ENCODE measurements around the gene LARP1B. TPM values are rescaled to one million over a fixed set of nuclear protein-coding genes. Genes with fewer than 3 reads are reported as not detected.

Gene LARP1B
- total and polyA plus RNA-seq, 9 of the 15 experiments (the other 6 are each of a cell fraction or from before 2014, with no cell fraction given) = 19.2 to 59.7 (median 37.9) TPM

GRCh38 chr4:128247906-128248305, 186.8 kb downstream of the LARP1B start:
- Histone ChIP-seq H4K20me1 (replicated peaks; ENCODE audit: control insufficient read depth, insufficient read depth, low read length) (no peaks in the 10 kb centered on the region), H3K4me2 (ENCODE audit: insufficient read depth, low read length) (no peak overlapping the region), H3K79me2 (ENCODE audit: control insufficient read depth, insufficient read depth, low read length) (no peaks in the 10 kb centered on the region), H3K27ac (ENCODE audit: extremely low read depth, low read depth, low read length) (no peak overlapping the region), H3K9me1 (ENCODE audit: control insufficient read depth, insufficient read depth, low read length) (no peaks in the 10 kb centered on the region), H3K27me3 (ENCODE audit: control insufficient read depth in 2 of 2, insufficient read depth in 2 of 2, low read length in 2 of 2) (no peaks in the 10 kb centered on the region), H3K36me3 (ENCODE audit: control insufficient read depth, insufficient read depth, low read length) (no peaks in the 10 kb centered on the region), H3K4me3 (no peak overlapping the region), H2AFZ (ENCODE audit: low read depth, low read length) (no peak overlapping the region), H3K9ac (ENCODE audit: insufficient read depth in 1 of 2, low read depth in 2 of 2, low read length in 2 of 2) (no peak overlapping the region), H3K4me1 (replicated peaks in 1 of 2; ENCODE audit: control insufficient read depth in 2 of 2, insufficient read depth in 2 of 2, low read length in 2 of 2) (no peaks in the 10 kb centered on the region; a peak in 1 of 5 replicates), H3K9me3 (replicated peaks; ENCODE audit: control insufficient read depth, insufficient read depth, low read depth, low read length) (no peaks in the 10 kb centered on the region; the same call in 1 of the 2 replicates)
- in situ Hi-C loops (cut with MboI) (no loop called here), intact Hi-C loops (cut with micrococcal nuclease) (no loop called here)
- no TSS peak for BruUV-seq (replicated peaks)
- DNase-seq (ENCODE audit: extremely low read depth in 1 of 4, low spot score in 3 of 4) = no peak
- ChIA-PET POLR2A (no interaction called here), CTCF (ENCODE audit: low intra/inter-chr PET ratio) (no interaction called here)
- FAIRE-seq = no peak
- peak; percentile 54 for TF ChIP-seq ZNF280A (IDR thresholded peaks at IDR 0.05; ENCODE audit: low read depth, partially characterized antibody)
- TF ChIP-seq CBX3 (IDR thresholded peaks at IDR 0.05; ENCODE audit: borderline replicate concordance in 1 of 2, low read length in 2 of 2) = 0 out of 3 replicates have a peak, but pooled peaks of 1 of the 2 experiments have one; percentile 25
- TF ChIP-seq, protein P1, sequence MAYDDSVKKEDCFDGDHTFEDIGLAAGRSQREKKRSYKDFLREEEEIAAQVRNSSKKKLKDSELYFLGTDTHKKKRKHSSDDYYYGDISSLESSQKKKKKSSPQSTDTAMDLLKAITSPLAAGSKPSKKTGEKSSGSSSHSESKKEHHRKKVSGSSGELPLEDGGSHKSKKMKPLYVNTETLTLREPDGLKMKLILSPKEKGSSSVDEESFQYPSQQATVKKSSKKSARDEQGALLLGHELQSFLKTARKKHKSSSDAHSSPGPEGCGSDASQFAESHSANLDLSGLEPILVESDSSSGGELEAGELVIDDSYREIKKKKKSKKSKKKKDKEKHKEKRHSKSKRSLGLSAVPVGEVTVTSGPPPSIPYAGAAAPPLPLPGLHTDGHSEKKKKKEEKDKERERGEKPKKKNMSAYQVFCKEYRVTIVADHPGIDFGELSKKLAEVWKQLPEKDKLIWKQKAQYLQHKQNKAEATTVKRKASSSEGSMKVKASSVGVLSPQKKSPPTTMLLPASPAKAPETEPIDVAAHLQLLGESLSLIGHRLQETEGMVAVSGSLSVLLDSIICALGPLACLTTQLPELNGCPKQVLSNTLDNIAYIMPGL (CRISPR knock-in tag; IDR thresholded peaks at IDR 0.05) = no peak
- TF ChIP-seq, protein P2, sequence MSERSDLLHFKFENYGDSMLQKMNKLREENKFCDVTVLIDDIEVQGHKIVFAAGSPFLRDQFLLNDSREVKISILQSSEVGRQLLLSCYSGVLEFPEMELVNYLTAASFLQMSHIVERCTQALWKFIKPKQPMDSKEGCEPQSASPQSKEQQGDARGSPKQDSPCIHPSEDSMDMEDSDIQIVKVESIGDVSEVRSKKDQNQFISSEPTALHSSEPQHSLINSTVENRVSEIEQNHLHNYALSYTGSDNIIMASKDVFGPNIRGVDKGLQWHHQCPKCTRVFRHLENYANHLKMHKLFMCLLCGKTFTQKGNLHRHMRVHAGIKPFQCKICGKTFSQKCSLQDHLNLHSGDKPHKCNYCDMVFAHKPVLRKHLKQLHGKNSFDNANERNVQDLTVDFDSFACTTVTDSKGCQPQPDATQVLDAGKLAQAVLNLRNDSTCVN (CRISPR knock-in tag; IDR thresholded peaks at IDR 0.05) = no peak
- TF ChIP-seq ZSCAN32 (CRISPR knock-in tag; IDR thresholded peaks at IDR 0.05) = no peak
- no peak for TF ChIP-seq ZNF445 (CRISPR knock-in tag; IDR thresholded peaks at IDR 0.05; ENCODE audit: low read depth)
- TF ChIP-seq SMAD2 (IDR thresholded peaks at IDR 0.05; ENCODE audit: low read depth, low read length) = no peak
- TF ChIP-seq GABPA (tag; conservative IDR thresholded peaks at IDR 0.05; ENCODE audit: low read depth) = no peak
- WGBS (ENCODE audit: insufficient coverage, low coverage, missing lambda C conversion rate) = 70% methylated on average over 1 of the region's 1 CpG
- ATAC-seq = no peak
